HCT116 (cell line): ENCODE results near the gene KAZN. TPM values are rescaled to one million over a fixed set of nuclear protein-coding genes. Genes with fewer than 3 reads are reported as not detected.

ENCODE experiments used
- ATAC-seq: fragments of 200-7000 bp; cut with Tn5 transposase; 2 replicates; pipeline ENCODE4 v1.9.1; 2020; ENCODE audit warnings: mild to moderate bottlenecking, moderate library complexity
- BruUV-seq: library from RNA; stranded (reverse); fragments of 400-500 nt; replicated peaks from 2 replicates; lab custom pipeline; 2021; lab: Mats Ljungman, UMichigan
- CTCF ChIA-PET: fragments of 300-600 bp; sonication (Branson Sonifier 250); formaldehyde crosslinking; loops from one replicate; lab custom pipeline; 2021; ENCODE audit warnings: antibody characterized with exemption; lab: Charles Lee
- POLR2A ChIA-PET: fragments of 300-600, 350-600 bp; sonication (Branson Sonifier 250); formaldehyde crosslinking; loops from one replicate; lab custom pipeline; 2021; ENCODE audit warnings: antibody characterized with exemption; lab: Charles Lee
- RAD21 ChIA-PET, 2 experiments: fragments of 300-600 bp; sonication (Branson Sonifier 250); formaldehyde crosslinking; loops; one replicate each; lab custom pipeline; 2023; ENCODE audit warnings: low total read pairs in 2 of 2; ENCODE audit not compliant: uncharacterized antibody in 2 of 2, unreplicated experiment in 2 of 2, low non-redundant PET in 1 of 2; lab: Charles Lee
- DNase-seq: peaks from one replicate; pipeline ENCODE4 v3.0.0-alpha.2; 2010; ENCODE audit warnings: low read depth, low spot score
- H2AFZ ChIP-seq: fragments of 200-600 bp; shearing (Covaris generic), sonication (generic); 2 replicates; pipeline ENCODE4 v1.6.1; 2017; ENCODE audit warnings: low read depth, mixed run types, mixed read lengths, antibody characterized with exemption, low read length; ENCODE audit not compliant: poor library complexity, severe bottlenecking
- H3K27ac ChIP-seq: 2 replicates; pipeline ENCODE4 v1.5.1; 2012; ENCODE audit warnings: low read depth, low read length
- H3K27me3 ChIP-seq: fragments of 200-600 bp; sonication (generic); 2 replicates; pipeline ENCODE4 v1.6.1; 2016; ENCODE audit warnings: mixed run types, low read length, mixed read lengths; ENCODE audit not compliant: insufficient read depth
- H3K36me3 ChIP-seq, 2 experiments: fragments of 200-500 bp in 1 of 2; fragments of 200-600 bp in 1 of 2; sonication (Bioruptor generic) in 1 of 2; sonication (generic) in 1 of 2; 2 replicates each; pipeline versions ENCODE4 v1.5.1 to v1.6.1; 2014 to 2016; ENCODE audit warnings: low read length in 2 of 2, inconsistent platforms in 1 of 2, mixed read lengths in 1 of 2, mixed run types in 1 of 2; ENCODE audit not compliant: insufficient read depth in 2 of 2, control insufficient read depth in 1 of 2
- H3K4me1 ChIP-seq, 2 experiments: fragments of 200-600 bp in 1 of 2; sonication (generic) in 1 of 2; 2 replicates each; pipeline versions ENCODE4 v1.5.1 to v1.6.1; 2012 to 2017; ENCODE audit warnings: low read length in 2 of 2, inconsistent platforms in 1 of 2, mild to moderate bottlenecking in 1 of 2, mixed read lengths in 1 of 2, mixed run types in 1 of 2, moderate library complexity in 1 of 2; ENCODE audit not compliant: insufficient read depth in 2 of 2, control insufficient read depth in 1 of 2
- H3K4me2 ChIP-seq: fragments of 200-600 bp; sonication (generic); 2 replicates; pipeline ENCODE4 v1.6.1; 2017; ENCODE audit warnings: mixed run types, low read length, mixed read lengths
- H3K4me3 ChIP-seq, 2 experiments: fragments of 200-600 bp in 1 of 2; sonication (generic) in 1 of 2; replicated peaks in 1 of 2; 2 replicates each; pipeline ENCODE4 v1.5.1; 2011 to 2016; ENCODE audit warnings: low read length in 2 of 2, control low read depth in 1 of 2, low read depth in 1 of 2, mild to moderate bottlenecking in 1 of 2, mixed read lengths in 1 of 2, mixed run types in 1 of 2
- H3K79me2 ChIP-seq: fragments of 200-600 bp; sonication (generic); 2 replicates; pipeline ENCODE4 v1.6.1; 2017; ENCODE audit warnings: mild to moderate bottlenecking, mixed run types, low read length, moderate library complexity, mixed read lengths; ENCODE audit not compliant: insufficient read depth
- H3K9ac ChIP-seq: fragments of 200-600 bp; sonication (generic); 2 replicates; pipeline ENCODE4 v1.6.1; 2016; ENCODE audit warnings: low read length, mixed read lengths
- H3K9me2 ChIP-seq: fragments of 200-600 bp; sonication (generic), shearing (Covaris generic); 2 replicates; pipeline ENCODE4 v1.6.1; 2017; ENCODE audit warnings: mixed run types, mild to moderate bottlenecking, moderate library complexity; ENCODE audit not compliant: insufficient read depth
- H3K9me3 ChIP-seq, 2 experiments: fragments of 200-500 bp in 1 of 2; fragments of 200-600 bp in 1 of 2; sonication (Bioruptor generic) in 1 of 2; sonication (generic) in 1 of 2; 2 replicates each; pipeline ENCODE4 v1.6.1; 2014 to 2017; ENCODE audit warnings: low read length in 2 of 2, mixed read lengths in 2 of 2, inconsistent platforms in 1 of 2, low read depth in 1 of 2, mild to moderate bottlenecking in 1 of 2, mixed run types in 1 of 2, moderate library complexity in 1 of 2; ENCODE audit not compliant: control insufficient read depth in 1 of 2, insufficient read depth in 1 of 2
- H4K20me1 ChIP-seq: fragments of 200-600 bp; sonication (generic), shearing (Covaris generic); 2 replicates; pipeline ENCODE4 v1.6.1; 2017; ENCODE audit warnings: mixed run types, mild to moderate bottlenecking, moderate library complexity; ENCODE audit not compliant: insufficient read depth
- CEBPB ChIP-seq: IDR thresholded peaks from 2 replicates; pipeline ENCODE4 v1.6.1; 2012; ENCODE audit warnings: low read depth
- EGR1 ChIP-seq: IDR thresholded peaks from 2 replicates; pipeline ENCODE4 v1.6.1; 2012; ENCODE audit warnings: low read depth
- ELF1 ChIP-seq: IDR thresholded peaks from 2 replicates; pipeline ENCODE4 v1.6.1; 2012; ENCODE audit warnings: low read depth, borderline replicate concordance
- EZH2phosphoT487 ChIP-seq: fragments of 200-600 bp; IDR thresholded peaks from 2 replicates; pipeline ENCODE4 v1.6.1; 2018; ENCODE audit warnings: antibody characterized with exemption, borderline replicate concordance
- FOSL1 ChIP-seq: IDR thresholded peaks from 2 replicates; pipeline ENCODE4 v1.6.1; 2012; ENCODE audit warnings: low read depth
- JUND ChIP-seq: IDR thresholded peaks from 2 replicates; pipeline ENCODE4 v1.6.1; 2012
- RAD21 ChIP-seq: IDR thresholded peaks from 2 replicates; pipeline ENCODE4 v1.6.1; 2012; ENCODE audit warnings: low read depth, mild to moderate bottlenecking
- REST ChIP-seq: IDR thresholded peaks from 2 replicates; pipeline ENCODE4 v1.6.1; 2012; ENCODE audit warnings: low read depth
- SP1 ChIP-seq: IDR thresholded peaks from 2 replicates; pipeline ENCODE4 v1.6.1; 2012; ENCODE audit warnings: low read depth
- YY1 ChIP-seq: IDR thresholded peaks from 2 replicates; pipeline ENCODE4 v1.6.1; 2011; ENCODE audit warnings: low read length, low read depth, moderate library complexity, mild to moderate bottlenecking; ENCODE audit not compliant: insufficient replicate concordance; ENCODE audit errors: extremely low read depth
- ZFX ChIP-seq: fragments of 450-650 bp; IDR thresholded peaks from 2 replicates; pipeline ENCODE4 v1.6.1; 2017
- intact Hi-C: fragments of 100-400 bp; cut with micrococcal nuclease; formaldehyde crosslinking; loops from 2 replicates; pipeline ENCODE4 v1.10.0; 2022
- total RNA-seq: library from RNA; stranded (reverse); gene quantifications from one replicate; pipeline ENCODE4 v1.2.1, GENCODE V29; 2021; ENCODE audit not compliant: unreplicated experiment
- TF ChIP-seq, protein P1 (sequence below): IDR thresholded peaks from 2 replicates; pipeline ENCODE4 v1.6.1; 2012

KAZN gene
- total RNA-seq, 1 experiment from 2014 or later: 13.4 TPM

DNA sequence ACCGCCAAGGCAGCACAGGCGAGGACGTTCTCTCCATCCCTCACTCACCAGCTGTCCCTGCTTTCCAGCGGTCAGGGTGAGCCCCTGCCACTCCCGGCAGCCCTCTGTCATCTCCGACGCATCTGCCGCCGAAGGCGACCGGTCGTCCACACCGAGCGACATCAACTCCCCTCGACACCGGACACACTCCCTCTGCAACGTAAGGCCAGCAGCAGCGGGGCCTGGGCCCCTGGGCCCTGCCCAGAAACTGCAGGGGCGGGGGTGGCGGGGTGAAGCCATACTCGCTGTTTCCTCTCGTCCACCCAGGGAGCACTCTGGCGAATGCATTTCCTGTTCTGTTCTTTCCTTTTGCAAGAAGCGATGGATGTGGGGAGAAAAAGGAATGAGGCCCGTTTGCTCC, 461.6 kb downstream of the KAZN start:
- Histone ChIP-seq H3K36me3 (0 out of 4 replicates have a peak, but pooled peaks cover 0 to 9% of the 10 kb centered on the region in 2 experiments), H3K9me2 (no peaks in the 10 kb centered on the region), H3K9me3 (no peaks in the 10 kb centered on the region), H3K27ac (no peak overlapping the region), H4K20me1 (no peaks in the 10 kb centered on the region), H3K27me3 (no peaks in the 10 kb centered on the region), H3K79me2 (no peaks in the 10 kb centered on the region), H3K9ac (no peak overlapping the region), H3K4me3 (no peak overlapping the region), H3K4me1 (peaks cover 0 to 6% of the 10 kb centered on the region in 2 experiments; a peak in 1 of 4 replicates), H3K4me2 (no peak overlapping the region), H2AFZ (no peak overlapping the region)
- DNase-seq: no peak
- intact Hi-C loops: no loop called here
- ChIA-PET RAD21 (interaction anchor here in 1 of 2 experiments (0.6 kb wide), 1 partner anchor 334 kb away, joined by 5 read pairs; no protein-coding TSS in a partner anchor), CTCF (no interaction called here), POLR2A (no interaction called here)
- TF ChIP-seq FOSL1: no peak
- no peak for TF ChIP-seq SP1
- TF ChIP-seq JUND: no peak
- no peak for TF ChIP-seq ZFX
- TF ChIP-seq, protein P1, sequence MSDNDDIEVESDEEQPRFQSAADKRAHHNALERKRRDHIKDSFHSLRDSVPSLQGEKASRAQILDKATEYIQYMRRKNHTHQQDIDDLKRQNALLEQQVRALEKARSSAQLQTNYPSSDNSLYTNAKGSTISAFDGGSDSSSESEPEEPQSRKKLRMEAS: no peak
- TF ChIP-seq YY1: no peak
- no peak for TF ChIP-seq ELF1
- TF ChIP-seq REST: no peak
- TF ChIP-seq RAD21: no peak
- TF ChIP-seq EZH2phosphoT487: no peak
- TF ChIP-seq EGR1: no peak
- TF ChIP-seq CEBPB: no peak
- no peak for ATAC-seq
- BruUV-seq: no TSS peak
